Osteoblast (primary cell): ENCODE data around the gene NRXN2. TPM values are rescaled to one million over a fixed set of nuclear protein-coding genes. Genes with fewer than 3 reads are reported as not detected.
A peak's percentile ranks its signal among the peaks of the same experiment; 100 is the strongest.

Experiments used
- DNase-seq: peaks from one replicate; pipeline ENCODE4 v3.0.0; 2011; ENCODE audit warnings: low spot score, mixed read lengths; ENCODE audit not compliant: insufficient read length; ENCODE audit errors: missing footprints
- H2AFZ ChIP-seq: 2 replicates; pipeline ENCODE4 v1.6.0; 2011; ENCODE audit warnings: mild to moderate bottlenecking, low read length
- H3K27ac ChIP-seq: 2 replicates; pipeline ENCODE4 v1.5.1; 2011; ENCODE audit warnings: mild to moderate bottlenecking, low read depth, low read length, moderate library complexity
- H3K27me3 ChIP-seq: 2 replicates; pipeline ENCODE4 v1.6.0; 2012; ENCODE audit warnings: mild to moderate bottlenecking, control low read depth, inconsistent platforms, low read length, moderate library complexity; ENCODE audit not compliant: insufficient read depth
- H3K36me3 ChIP-seq: 2 replicates; pipeline ENCODE4 v1.5.1; 2011; ENCODE audit warnings: mild to moderate bottlenecking, low read length, control low read depth, moderate library complexity; ENCODE audit not compliant: insufficient read depth
- H3K4me1 ChIP-seq: 2 replicates; pipeline ENCODE4 v1.5.1; 2011; ENCODE audit warnings: mild to moderate bottlenecking, low read length, control low read depth, moderate library complexity; ENCODE audit not compliant: insufficient read depth
- H3K4me2 ChIP-seq: 2 replicates; pipeline ENCODE4 v1.6.0; 2011; ENCODE audit warnings: mild to moderate bottlenecking, low read length; ENCODE audit not compliant: insufficient read depth
- H3K4me3 ChIP-seq: fragments of 200-600 bp; sonication (generic); 3 replicates; pipeline ENCODE4 v1.5.1; 2012; ENCODE audit warnings: mild to moderate bottlenecking, low read length, inconsistent platforms; ENCODE audit not compliant: insufficient read depth
- H3K79me2 ChIP-seq: 2 replicates; pipeline ENCODE4 v1.6.0; 2012; ENCODE audit warnings: mild to moderate bottlenecking, low read length, control low read depth, inconsistent platforms; ENCODE audit not compliant: insufficient read depth
- H3K9me3 ChIP-seq: 2 replicates; pipeline ENCODE4 v1.5.1; 2011; ENCODE audit warnings: low read depth, low read length, control low read depth
- H4K20me1 ChIP-seq: 2 replicates; pipeline ENCODE4 v1.6.0; 2012; ENCODE audit warnings: mild to moderate bottlenecking, low read length, control low read depth; ENCODE audit not compliant: insufficient read depth
- CTCF ChIP-seq: IDR thresholded peaks from 2 replicates; pipeline ENCODE4 v1.5.1; 2011; ENCODE audit warnings: mild to moderate bottlenecking, low read depth, low read length, moderate library complexity; ENCODE audit errors: extremely low read depth
- total RNA-seq: library from RNA; depleted of rRNA; stranded (reverse); fragments of >200 nt; gene quantifications from 2 replicates; pipeline ENCODE4 v1.2.3, GENCODE V29; 2012

NRXN2 gene
- total RNA-seq, 1 donor, result 90.1 TPM

- peaks cover 63% of the 10 kb centered on the region for H4K20me1 ChIP-seq
- H3K36me3 ChIP-seq, result peaks cover 24% of the 10 kb centered on the region
- peaks cover 33% of the 10 kb centered on the region for H3K4me1 ChIP-seq
- H3K27me3 ChIP-seq, result no peaks in the 10 kb centered on the region
- DNase-seq, result peak; percentile 79
- no peak overlapping the region for H2AFZ ChIP-seq
- no peak overlapping the region for H3K27ac ChIP-seq
- no peaks in the 10 kb centered on the region for H3K9me3 ChIP-seq
- H3K79me2 ChIP-seq, result peaks cover 7% of the 10 kb centered on the region
- no peak for TF ChIP-seq CTCF
- H3K4me3 ChIP-seq, result no peak overlapping the region
- H3K4me2 ChIP-seq, result no peak overlapping the region
Measured at GRCh38 chr11:64654439-64654838, 68.6 kb downstream of the NRXN2 start.

- Histone ChIP-seq H3K4me1 (peaks cover 25% of the 10 kb centered on the region), H3K27me3 (no peaks in the 10 kb centered on the region), H3K36me3 (peaks cover 23% of the 10 kb centered on the region), H3K9me3 (no peaks in the 10 kb centered on the region), H2AFZ (no peak overlapping the region), H3K79me2 (peaks cover 4% of the 10 kb centered on the region), H3K4me2 (no peak overlapping the region), H3K4me3 (no peak overlapping the region), H3K27ac (no peak overlapping the region), H4K20me1 (peaks cover 67% of the 10 kb centered on the region)
- DNase-seq, result peak; percentile 77
- TF ChIP-seq CTCF, result no peak
Measured at GRCh38 chr11:64653388-64653973, 69.5 kb downstream of the NRXN2 start.

- Histone ChIP-seq H3K27ac (no peak overlapping the region), H3K9me3 (no peaks in the 10 kb centered on the region), H3K36me3 (peaks cover 16% of the 10 kb centered on the region), H3K27me3 (no peaks in the 10 kb centered on the region), H3K79me2 (no peaks in the 10 kb centered on the region), H2AFZ (no peak overlapping the region), H3K4me2 (no peak overlapping the region), H3K4me3 (no peak overlapping the region), H4K20me1 (peaks cover 68% of the 10 kb centered on the region), H3K4me1 (peaks cover 18% of the 10 kb centered on the region)
- DNase-seq, result peak; percentile 97
- TF ChIP-seq CTCF, result peak; percentile 85
Measured at GRCh38 chr11:64652586-64653387, 70.2 kb downstream of the NRXN2 start.

- no peak overlapping the region for H3K4me2 ChIP-seq
- H3K27me3 ChIP-seq, result peaks cover 4% of the 10 kb centered on the region
- H3K4me3 ChIP-seq, result no peak overlapping the region
- H3K9me3 ChIP-seq, result no peaks in the 10 kb centered on the region
- no peaks in the 10 kb centered on the region for H3K79me2 ChIP-seq
- H3K36me3 ChIP-seq, result peaks cover 7% of the 10 kb centered on the region
- H3K27ac ChIP-seq, result no peak overlapping the region
- H4K20me1 ChIP-seq, result peaks cover 70% of the 10 kb centered on the region
- TF ChIP-seq CTCF, result peak; percentile 53
- no peak overlapping the region for H2AFZ ChIP-seq
- peak; percentile 92 for DNase-seq
- H3K4me1 ChIP-seq, result peaks cover 7% of the 10 kb centered on the region
Measured at GRCh38 chr11:64650923-64651523, 72.0 kb downstream of the NRXN2 start.
